ENCODE results near the gene DOK5.

DOK5 gene

GRCh38 chr20:54515793-54516628 lies 40.6 kb downstream of the DOK5 start:
- DNase-seq, result no peak

DNA sequence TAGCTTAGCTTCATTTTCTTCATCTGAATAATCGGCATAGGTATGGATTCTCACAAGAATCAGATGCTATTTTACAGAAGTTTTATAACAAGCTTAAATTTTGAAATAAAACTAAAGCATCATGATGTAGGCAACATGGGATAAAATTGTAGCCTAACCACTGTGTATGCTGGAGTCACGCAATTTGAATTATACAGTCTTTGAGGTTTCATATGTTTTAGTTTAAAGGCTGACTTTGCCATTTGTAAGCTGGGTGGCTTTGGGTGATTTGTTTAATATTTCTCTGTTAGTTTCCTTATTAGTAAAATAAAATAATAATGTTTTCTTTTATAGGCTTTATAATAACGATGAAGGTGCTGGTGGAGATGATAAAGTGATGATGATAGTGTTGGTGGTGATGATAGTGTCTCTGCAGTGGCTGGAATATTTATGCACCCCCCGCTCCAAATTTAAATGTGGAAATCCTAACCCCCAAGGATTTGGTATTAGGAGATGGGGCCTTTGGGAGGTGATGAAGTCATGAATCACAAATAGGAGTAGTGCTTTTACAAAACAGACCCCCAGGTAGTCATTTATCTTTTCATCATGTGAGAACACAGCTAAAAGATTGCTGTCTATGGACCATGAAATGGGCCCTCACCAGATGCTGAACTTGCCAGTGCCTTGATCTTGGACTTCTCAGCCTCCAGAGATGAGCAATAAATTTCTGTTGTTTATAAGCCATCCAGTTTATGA lies 42.0 kb downstream of the DOK5 start:
- DNase-seq, result no peak

DNA sequence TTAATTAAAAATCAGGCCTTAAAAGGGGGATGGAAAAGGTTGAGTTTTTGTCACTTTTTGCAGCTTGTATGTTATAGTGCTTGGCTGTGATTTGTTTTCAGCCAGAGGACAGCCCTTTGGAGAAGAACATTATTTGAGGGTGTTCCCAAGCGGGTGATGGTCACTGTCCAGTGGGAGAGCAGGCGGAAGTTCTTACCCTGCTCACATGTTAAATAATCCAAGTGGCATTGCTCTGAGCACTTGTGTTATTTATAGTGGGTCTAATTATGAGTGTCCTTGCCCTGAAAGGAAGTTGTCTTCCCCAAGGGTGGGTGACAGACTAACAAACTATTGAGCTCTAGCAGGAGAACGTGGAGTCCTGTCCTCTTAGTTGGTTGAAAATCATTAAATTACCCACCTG lies 49.5 kb downstream of the DOK5 start:
- no peak for DNase-seq

- no peak for DNase-seq
Measured at GRCh38 chr20:54525916-54526590, 50.7 kb downstream of the DOK5 start.

GRCh38 chr20:54526801-54527200 lies 51.4 kb downstream of the DOK5 start:
- DNase-seq, result no peak

- no peak for DNase-seq
Measured at GRCh38 chr20:54532573-54532972, 57.2 kb downstream of the DOK5 start.

GRCh38 chr20:54534101-54534500 lies 58.7 kb downstream of the DOK5 start:
- DNase-seq, result no peak

DNA sequence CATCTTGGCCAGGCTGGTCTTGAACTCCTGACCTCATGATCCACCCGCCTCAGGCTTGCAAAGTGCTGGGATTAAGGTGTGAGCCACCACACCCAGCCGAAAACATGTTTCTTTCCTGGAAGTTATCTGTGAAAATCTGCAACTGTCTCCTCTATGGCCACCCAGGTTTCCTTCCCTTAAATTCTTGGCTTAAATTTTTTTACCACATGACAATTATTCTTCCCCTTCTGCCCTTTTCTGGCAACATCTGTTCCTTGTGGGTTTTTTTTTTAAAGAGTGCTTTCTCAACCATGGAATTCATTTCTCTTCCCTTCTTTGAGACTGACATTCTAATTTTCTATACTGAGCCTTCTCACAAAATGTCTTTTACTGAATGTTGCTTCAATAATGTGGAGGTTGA lies 59.6 kb downstream of the DOK5 start:
- DNase-seq, result no peak

GRCh38 chr20:54535746-54536145 lies 60.4 kb downstream of the DOK5 start:
- no peak for DNase-seq

DNA sequence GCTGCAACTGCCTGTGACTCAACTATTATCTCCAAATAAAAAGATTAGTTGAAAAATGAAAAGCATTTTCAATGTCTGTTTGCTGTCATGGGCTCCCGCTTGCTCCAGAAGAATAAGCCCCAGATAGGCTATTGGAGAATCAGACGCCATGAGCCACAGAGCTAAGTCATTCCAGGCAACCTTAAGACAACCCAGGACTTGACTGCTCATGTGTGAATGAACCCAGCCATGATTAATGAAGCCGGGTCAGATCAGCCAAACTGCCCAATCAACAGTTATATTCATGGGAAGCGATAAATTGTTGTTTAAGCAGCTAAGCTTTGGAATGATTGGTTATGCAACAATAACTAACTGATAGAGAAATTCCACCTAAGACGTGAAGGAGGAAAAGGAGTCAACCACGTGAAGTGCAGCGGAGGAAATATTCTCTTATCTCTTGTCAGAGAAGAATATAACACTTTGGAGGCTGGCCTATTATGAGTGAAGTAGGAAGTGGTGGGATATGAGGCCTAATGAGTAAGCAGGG lies 64.2 kb downstream of the DOK5 start:
- no peak for DNase-seq

DNA sequence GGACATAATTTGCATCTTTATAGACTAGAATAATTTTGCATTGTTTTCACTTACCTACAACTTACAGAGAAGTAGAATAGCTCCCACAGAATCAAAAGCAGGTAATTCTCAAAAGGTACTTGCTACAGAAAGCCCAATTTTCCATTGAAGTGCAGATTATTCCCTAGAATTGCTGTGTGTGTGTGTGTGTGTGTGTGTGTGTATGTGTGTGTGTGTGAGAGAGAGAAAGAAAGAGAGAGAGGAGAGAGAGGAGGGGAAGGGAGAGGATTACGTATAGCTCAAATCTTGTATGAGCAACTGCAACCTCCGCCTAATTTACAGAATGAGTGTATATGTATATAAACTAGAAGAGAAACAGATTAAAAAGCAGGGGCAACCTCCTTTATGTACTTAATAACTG lies 68.0 kb downstream of the DOK5 start:
- DNase-seq, result no peak

DNA sequence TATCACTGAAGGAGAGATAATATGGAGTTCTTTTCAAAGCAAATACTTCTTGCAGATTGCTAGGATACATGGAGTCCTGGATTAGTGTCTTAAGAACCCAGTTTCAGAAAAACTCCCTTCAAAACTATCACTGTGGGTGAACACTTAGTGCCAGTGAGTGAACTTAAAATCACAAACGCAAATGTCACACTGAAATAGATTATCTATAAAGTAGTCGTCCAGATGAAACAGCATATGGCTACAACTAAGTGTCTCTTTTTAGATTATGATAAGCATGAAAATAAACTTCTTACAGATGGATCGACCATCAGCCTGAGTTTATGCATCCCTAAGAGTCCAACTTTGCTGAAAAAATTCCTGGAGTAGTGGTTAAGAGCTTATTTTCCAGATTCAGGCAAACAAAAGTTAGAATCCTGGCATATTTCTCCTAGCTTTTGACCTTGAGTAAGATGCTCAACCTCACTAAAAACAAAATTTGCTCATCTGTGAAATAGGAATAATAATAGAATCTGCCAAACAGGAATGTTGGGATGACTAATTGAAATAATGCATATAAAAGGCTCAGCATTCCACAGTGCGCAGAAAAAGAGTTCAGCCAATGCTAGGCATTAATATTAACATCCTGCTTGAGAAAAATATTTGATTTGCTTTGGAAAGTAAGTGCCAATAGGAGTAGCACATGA lies 70.4 kb downstream of the DOK5 start:
- DNase-seq, result no peak

GRCh38 chr20:54548849-54549248 lies 73.5 kb downstream of the DOK5 start:
- no peak for DNase-seq

DNA sequence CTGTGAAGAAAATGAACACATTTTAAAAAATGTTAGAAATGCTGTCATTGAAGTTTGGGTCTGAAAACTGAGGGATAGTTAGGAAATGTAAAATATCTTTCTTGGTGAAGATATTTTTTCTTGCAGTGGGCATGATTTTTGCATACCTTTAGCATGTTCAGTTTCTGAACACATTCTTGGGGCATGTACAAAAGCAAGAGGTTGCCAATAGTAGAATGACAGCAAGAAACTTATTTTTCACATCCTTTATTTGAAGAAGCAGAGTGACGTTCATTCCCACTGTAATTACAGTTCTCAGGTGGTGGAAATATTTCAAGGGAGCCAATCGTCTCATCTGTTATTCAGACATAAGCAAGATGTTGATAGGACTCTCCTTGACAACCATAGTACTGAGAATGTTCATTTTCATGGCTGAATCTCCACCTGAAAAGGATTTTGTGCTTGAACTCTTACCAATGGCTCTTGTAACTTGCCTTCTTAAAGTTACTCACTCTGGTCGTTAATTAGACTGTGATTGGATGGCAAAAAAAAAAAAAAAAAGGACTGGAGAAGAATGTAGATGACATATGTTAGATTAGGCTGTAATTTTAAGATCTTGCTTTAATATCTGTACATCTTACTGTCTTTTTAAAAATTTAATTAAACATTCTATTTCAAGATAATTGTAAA lies 74.4 kb downstream of the DOK5 start:
- DNase-seq, result no peak

- no peak for DNase-seq
Measured at GRCh38 chr20:54550776-54551396, 75.5 kb downstream of the DOK5 start.

- no peak for DNase-seq
Measured at GRCh38 chr20:54554006-54554405, 78.6 kb downstream of the DOK5 start.

DNA sequence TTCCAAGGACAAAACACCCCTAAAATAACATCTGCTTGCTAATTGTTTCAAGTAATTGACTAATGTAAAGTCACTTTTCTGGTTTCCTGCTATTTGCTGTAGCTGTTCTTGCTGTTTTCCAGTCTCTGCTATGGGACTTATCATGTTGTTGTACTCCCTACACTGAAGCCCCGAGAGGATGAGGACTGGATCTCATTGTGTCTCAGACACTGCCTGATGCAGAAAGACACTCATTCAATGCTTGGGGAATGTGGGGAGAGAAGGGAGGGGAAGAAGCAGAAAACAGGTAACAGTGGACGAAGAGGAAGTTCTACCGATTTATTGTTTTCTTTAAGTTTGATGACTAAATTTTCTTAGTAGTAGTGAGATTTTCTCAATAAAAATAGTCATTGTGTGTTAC lies 79.8 kb downstream of the DOK5 start:
- DNase-seq, result no peak

- DNase-seq, result no peak
Measured at GRCh38 chr20:54556406-54556805, 81.0 kb downstream of the DOK5 start.

GRCh38 chr20:54557806-54558590 lies 82.6 kb downstream of the DOK5 start:
- no peak for DNase-seq

- DNase-seq, result no peak
Measured at GRCh38 chr20:54559890-54560289, 84.5 kb downstream of the DOK5 start.

GRCh38 chr20:54560357-54560756 lies 85.0 kb downstream of the DOK5 start:
- no peak for DNase-seq
